Measurements from ENCODE around the gene PPP1R1B.
"Not testable (repeated sequence)": the region's sequence is repeated elsewhere in the genome, so short reads cannot be mapped to it uniquely, and the experiment has no call there.

Gene PPP1R1B

DNA sequence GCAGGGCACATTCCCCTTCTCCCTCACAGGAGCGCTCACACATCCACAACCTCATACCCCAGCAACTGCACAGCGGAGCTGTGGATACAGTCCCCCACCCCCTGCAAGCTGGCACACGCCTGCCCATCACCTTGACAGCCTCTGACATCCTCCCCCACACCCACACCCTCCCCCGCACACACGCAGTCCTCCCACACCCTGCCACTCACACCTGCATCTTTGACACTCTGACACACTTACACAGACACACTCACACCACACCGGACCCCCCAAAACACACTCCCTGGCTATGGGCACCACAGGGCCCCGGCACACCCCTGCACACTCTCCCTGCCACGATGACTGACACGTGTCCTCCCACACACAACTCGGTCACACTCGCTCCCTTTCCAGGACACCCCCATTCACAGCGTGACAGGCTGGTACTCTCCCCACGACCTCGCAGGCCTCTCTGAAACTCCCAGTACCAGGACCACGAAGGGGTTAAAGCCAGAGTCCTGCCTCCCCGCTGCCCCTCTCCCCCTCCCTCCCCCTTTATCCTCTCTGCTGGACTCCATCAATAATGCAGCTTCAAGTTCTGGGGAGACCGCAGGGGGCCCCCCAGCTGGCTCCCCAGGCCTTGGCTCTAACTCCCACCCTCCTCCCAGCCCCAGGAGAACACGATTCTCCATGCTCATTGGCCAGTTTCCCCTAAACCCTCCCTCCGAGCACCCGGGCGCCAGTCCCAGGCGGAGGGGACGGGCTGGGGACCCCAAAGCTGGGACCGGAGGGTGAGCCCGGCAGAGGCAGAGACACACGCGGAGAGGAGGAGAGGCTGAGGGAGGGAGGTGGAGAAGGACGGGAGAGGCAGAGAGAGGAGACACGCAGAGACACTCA, at the start of gene PPP1R1B:
TSS of gene PPP1R1B (plus strand) at position 782 of the 876 bp plus-strand sequence. CDS start 441 bp downstream, outside the sequence.
- no peaks in the 10 kb centered on the region for H3K9me3 ChIP-seq (ENCODE audit: control insufficient read depth, low read length)
- peaks cover 36% of the 10 kb centered on the region for H3K27me3 ChIP-seq (replicated peaks; ENCODE audit: control insufficient read depth, insufficient read depth, low read length)
- H3K9ac ChIP-seq (ENCODE audit: low read length) = peak within 1 kb of the TSS; percentile 39
- H3K36me3 ChIP-seq (ENCODE audit: control insufficient read depth, insufficient read depth, low read length, severe bottlenecking) = no peaks in the 10 kb centered on the region
- DNase-seq (ENCODE audit: low read depth) = peak; percentile 19
- H3K4me1 ChIP-seq (ENCODE audit: control insufficient read depth, insufficient read depth, low read length) = peaks cover 37% of the 10 kb centered on the region
- peak within 1 kb of the TSS; percentile 55 for H3K4me3 ChIP-seq (ENCODE audit: low read length)

DNA sequence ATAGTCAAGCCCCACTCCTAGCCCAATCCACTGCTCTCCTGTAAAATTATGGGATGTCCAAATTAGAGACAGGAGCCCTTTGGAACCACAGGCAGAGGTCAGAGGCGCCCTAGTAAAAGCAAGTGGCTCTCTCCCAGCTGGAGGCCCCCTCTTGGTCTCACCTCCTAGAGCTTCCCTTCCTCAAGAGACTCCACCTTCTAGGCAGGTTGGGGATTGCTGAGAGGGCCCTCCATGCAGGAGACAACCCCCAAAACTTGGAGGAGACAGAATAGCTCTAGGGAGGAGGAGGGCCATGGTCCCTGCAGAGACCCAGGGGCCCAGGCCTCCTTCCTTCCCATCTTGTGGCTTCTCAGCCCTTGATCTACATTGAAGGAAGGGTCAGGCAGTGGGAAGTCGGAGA, 48.5 kb upstream of the PPP1R1B start:
- Histone ChIP-seq H3K4me3 (ENCODE audit: low read length) (no peak overlapping the region), H3K4me1 (ENCODE audit: control insufficient read depth, insufficient read depth, low read length) (peaks cover 5% of the 10 kb centered on the region), H3K36me3 (ENCODE audit: control insufficient read depth, insufficient read depth, low read length, severe bottlenecking) (no peaks in the 10 kb centered on the region), H3K27me3 (replicated peaks; ENCODE audit: control insufficient read depth, insufficient read depth, low read length) (peaks cover 16% of the 10 kb centered on the region), H3K9me3 (ENCODE audit: control insufficient read depth, low read length) (no peaks in the 10 kb centered on the region), H3K9ac (ENCODE audit: low read length) (no peak overlapping the region)
- no peak for DNase-seq (ENCODE audit: low read depth)

DNA sequence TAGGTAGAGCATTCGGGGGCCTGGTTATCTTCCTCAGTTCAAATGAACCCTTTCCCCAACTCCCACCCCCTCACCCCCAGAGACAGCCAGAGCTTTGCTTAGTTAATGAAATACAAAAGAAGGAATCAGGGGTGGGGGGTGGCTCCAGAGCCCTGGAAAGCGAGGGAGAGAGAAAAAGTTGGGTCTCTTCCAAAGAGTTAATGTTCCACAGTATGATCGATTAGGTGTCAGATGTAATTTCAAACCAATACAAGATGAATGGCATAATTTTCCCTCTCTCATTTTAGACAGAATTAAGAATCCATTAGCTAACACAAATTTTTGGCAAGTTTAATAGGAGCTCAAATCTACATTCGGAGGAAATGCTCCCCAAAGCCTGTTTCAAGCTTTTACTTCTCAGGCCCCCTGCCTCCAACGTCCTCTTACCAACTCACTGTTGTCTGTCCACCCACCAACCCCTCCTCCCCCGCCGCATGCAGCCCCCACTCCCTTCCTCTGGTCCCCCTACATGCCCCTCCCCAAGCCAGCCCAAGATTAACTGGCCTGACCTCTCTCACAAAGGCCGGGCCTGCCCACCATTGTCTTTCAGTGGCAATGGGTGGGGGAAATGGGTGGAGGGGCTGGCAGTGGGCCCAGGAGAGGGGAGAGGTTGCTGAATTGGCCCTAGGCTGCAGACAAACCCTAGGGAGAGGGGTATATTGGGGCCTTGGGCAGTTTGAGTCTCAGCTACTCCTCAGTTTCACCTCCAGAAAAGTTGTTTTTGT, 47.3 kb upstream of the PPP1R1B start:
- H3K27me3 ChIP-seq (replicated peaks; ENCODE audit: control insufficient read depth, insufficient read depth, low read length) = peaks cover 20% of the 10 kb centered on the region
- H3K9ac ChIP-seq (ENCODE audit: low read length) = no peak overlapping the region
- no peaks in the 10 kb centered on the region for H3K9me3 ChIP-seq (ENCODE audit: control insufficient read depth, low read length)
- H3K4me3 ChIP-seq (ENCODE audit: low read length) = no peak overlapping the region
- H3K36me3 ChIP-seq (ENCODE audit: control insufficient read depth, insufficient read depth, low read length, severe bottlenecking) = no peaks in the 10 kb centered on the region
- DNase-seq (ENCODE audit: low read depth) = no peak
- no peaks in the 10 kb centered on the region for H3K4me1 ChIP-seq (ENCODE audit: control insufficient read depth, insufficient read depth, low read length)

DNA sequence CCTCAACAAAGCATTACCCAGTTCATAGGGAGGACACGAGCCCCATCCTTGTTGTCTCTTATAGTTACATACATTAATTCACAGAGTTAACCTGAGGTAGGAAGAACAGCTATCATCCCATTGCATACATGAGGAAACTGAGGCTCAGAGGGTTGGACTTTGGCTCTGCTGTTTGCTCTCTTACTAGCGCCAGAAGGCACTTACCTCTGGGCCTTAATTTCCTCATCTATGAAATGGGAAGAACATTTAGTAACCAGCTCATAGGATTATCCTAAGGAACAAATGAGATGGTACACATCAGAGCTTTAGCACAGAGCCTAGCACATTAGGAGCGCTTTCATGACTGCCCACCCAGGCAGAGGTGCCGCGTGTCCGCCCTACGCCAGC, 46.7 kb upstream of the PPP1R1B start:
- H3K36me3 ChIP-seq (ENCODE audit: control insufficient read depth, insufficient read depth, low read length, severe bottlenecking) = no peaks in the 10 kb centered on the region
- no peaks in the 10 kb centered on the region for H3K9me3 ChIP-seq (ENCODE audit: control insufficient read depth, low read length)
- no peak overlapping the region for H3K9ac ChIP-seq (ENCODE audit: low read length)
- H3K4me1 ChIP-seq (ENCODE audit: control insufficient read depth, insufficient read depth, low read length) = no peaks in the 10 kb centered on the region
- no peak for DNase-seq (ENCODE audit: low read depth)
- H3K4me3 ChIP-seq (ENCODE audit: low read length) = no peak overlapping the region
- H3K27me3 ChIP-seq (replicated peaks; ENCODE audit: control insufficient read depth, insufficient read depth, low read length) = peaks cover 20% of the 10 kb centered on the region

DNA sequence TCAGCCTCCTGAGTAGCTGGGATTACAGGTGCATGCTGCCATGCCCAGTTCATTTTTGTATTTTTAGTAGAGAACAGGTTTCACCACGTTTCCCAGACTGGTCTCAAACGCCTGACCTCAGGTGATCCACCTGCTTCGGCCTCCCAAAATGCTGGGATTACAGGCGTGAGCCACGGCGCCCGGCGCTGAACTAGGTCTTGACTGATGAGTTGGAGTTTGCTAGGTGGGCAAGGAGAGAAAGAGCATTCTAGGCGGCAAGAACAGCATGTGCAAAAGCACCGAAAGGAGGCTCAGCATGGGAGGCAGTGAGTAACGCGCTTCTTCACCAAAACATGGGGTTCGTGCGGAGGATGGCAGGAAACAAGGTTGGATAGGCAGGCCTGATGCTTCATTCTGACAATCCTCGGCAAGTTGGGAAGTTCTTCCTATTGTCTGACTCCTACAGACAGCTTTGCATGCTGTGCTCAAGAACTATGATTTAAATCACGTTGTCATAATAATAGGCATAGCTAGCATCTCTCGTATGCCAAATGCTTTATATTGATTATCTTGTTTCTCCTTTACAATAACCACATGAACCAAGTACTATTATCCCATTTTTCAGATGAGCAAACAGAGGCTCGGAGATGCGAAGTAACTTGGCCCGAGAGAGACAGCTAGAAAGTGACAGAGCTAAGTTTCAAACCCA, 45.5 kb upstream of the PPP1R1B start:
- Histone ChIP-seq H3K9ac (ENCODE audit: low read length) (no peak overlapping the region), H3K36me3 (ENCODE audit: control insufficient read depth, insufficient read depth, low read length, severe bottlenecking) (no peaks in the 10 kb centered on the region), H3K27me3 (replicated peaks; ENCODE audit: control insufficient read depth, insufficient read depth, low read length) (peaks cover 20% of the 10 kb centered on the region), H3K4me3 (ENCODE audit: low read length) (no peak overlapping the region), H3K9me3 (ENCODE audit: control insufficient read depth, low read length) (no peaks in the 10 kb centered on the region), H3K4me1 (ENCODE audit: control insufficient read depth, insufficient read depth, low read length) (no peaks in the 10 kb centered on the region)
- no peak for DNase-seq (ENCODE audit: low read depth)

DNA sequence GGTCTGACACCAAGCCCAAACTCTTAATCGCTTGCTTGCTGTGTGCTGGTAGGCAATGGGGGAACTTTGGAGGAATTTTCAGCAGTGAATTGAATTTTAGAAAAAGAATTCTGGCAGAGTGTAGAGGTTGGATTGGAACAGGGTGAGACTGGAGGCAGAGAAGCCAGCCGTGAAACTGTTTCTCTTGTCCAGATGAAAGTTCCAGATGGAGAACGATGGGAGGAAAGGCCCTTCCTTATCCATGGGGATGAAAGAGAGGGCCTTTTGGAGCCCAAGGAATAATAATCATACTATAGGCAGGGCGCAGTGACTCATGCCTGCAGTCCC, 45.0 kb upstream of the PPP1R1B start:
- Histone ChIP-seq H3K36me3 (ENCODE audit: control insufficient read depth, insufficient read depth, low read length, severe bottlenecking) (no peaks in the 10 kb centered on the region), H3K9me3 (ENCODE audit: control insufficient read depth, low read length) (no peaks in the 10 kb centered on the region), H3K27me3 (replicated peaks; ENCODE audit: control insufficient read depth, insufficient read depth, low read length) (peaks cover 20% of the 10 kb centered on the region), H3K4me1 (ENCODE audit: control insufficient read depth, insufficient read depth, low read length) (no peaks in the 10 kb centered on the region), H3K9ac (ENCODE audit: low read length) (no peak overlapping the region), H3K4me3 (ENCODE audit: low read length) (no peak overlapping the region)
- DNase-seq (ENCODE audit: low read depth) = no peak

DNA sequence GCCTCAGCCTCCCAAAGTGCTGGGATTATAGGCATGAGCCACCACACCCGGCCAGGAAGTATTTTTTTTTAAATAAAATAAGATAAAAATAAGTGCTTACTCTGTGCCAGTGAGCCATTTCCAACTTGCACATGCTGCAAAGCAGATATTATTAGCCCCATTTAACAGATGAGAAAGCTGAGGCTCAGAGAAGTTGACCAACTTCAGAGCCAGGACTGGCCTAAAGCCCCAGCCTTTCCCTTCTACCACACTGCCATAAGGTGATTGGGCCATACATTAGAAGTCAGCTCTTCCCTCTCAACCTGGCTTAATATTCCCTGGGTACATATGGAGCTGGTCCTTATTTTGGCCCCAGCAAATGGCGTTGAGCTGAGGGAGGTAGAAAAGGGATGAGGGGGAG, 44.1 kb upstream of the PPP1R1B start:
- Histone ChIP-seq H3K9me3 (ENCODE audit: control insufficient read depth, low read length) (no peaks in the 10 kb centered on the region), H3K4me1 (ENCODE audit: control insufficient read depth, insufficient read depth, low read length) (no peaks in the 10 kb centered on the region), H3K9ac (ENCODE audit: low read length) (no peak overlapping the region), H3K36me3 (ENCODE audit: control insufficient read depth, insufficient read depth, low read length, severe bottlenecking) (no peaks in the 10 kb centered on the region), H3K27me3 (replicated peaks; ENCODE audit: control insufficient read depth, insufficient read depth, low read length) (peaks cover 23% of the 10 kb centered on the region), H3K4me3 (ENCODE audit: low read length) (no peak overlapping the region)
- no peak for DNase-seq (ENCODE audit: low read depth)

DNA sequence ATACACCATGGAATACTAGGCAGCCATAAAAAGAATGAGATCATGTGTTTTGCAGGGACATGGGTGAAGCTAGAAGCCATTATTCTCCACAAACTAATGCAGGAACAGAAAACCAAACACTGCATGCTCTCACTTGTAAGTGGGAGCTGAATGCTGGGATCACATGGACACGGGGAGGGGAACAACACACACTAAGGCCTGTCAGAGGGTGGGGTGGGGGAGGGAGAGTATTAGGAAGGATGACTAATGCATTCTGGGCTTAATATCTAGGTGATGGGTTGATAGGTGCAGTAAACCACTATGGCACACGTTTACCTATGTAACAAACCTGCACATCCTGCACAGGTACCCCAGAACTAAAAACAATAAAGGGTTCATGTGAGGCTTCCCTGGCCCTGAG, 36.6 kb upstream of the PPP1R1B start:
- H3K9me3 ChIP-seq (ENCODE audit: control insufficient read depth, low read length); DNase-seq (ENCODE audit: low read depth); H3K9ac ChIP-seq (ENCODE audit: low read length); H3K4me1 ChIP-seq (ENCODE audit: control insufficient read depth, insufficient read depth, low read length); H3K4me3 ChIP-seq (ENCODE audit: low read length); H3K36me3 ChIP-seq (ENCODE audit: control insufficient read depth, insufficient read depth, low read length, severe bottlenecking): not testable (repeated sequence)
- H3K27me3 ChIP-seq (replicated peaks; ENCODE audit: control insufficient read depth, insufficient read depth, low read length) = peaks cover 52% of the 10 kb centered on the region

DNA sequence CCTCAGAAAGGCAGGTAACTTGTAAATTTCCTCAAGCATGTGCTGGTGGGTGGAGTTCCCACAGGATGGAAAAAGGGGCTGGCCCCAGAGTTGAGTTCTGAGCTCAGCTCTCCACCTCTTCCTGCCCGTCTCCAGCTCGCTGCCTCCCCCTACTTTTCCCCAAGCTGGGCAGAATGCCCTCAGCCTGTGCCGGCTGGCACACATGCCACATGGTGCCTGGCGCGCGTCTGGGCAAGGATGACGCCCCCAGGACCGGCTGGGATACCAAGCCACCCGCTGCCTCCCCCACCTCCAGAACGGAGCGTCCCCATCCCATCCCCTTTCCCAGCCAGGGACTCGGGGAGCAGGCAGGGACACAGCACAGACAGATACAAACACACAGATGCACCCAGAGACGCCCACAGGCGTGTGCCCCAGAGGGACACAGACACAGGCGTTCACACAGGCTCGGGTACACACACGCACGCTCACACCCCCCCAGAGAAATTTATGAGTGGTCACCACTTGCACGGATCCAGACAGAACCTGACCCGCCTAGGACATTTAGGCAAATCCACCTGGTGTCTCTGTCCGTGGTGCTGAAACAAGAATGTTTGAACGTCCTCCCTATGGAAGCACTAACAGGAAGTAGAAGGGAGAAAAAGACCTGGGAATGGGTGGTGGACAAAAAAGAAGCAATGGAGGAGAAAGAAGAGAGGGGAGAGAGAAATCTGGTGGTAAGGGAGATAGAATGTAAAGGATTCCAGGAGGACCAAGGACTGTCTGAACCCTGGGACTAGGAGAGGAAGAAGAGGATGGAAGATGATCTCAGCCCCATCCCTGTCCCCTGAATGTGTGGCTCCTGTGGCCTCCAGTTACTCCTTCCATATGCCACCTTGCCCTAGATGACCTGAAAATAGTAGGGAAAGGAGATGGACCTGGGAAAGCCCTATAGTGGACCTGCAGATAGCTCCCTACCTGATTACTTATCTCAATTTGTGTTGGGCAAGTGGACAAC, 34.5 kb upstream of the PPP1R1B start:
- Histone ChIP-seq H3K9ac (ENCODE audit: low read length) (no peak overlapping the region), H3K4me1 (ENCODE audit: control insufficient read depth, insufficient read depth, low read length) (no peaks in the 10 kb centered on the region), H3K36me3 (ENCODE audit: control insufficient read depth, insufficient read depth, low read length, severe bottlenecking) (no peaks in the 10 kb centered on the region), H3K9me3 (ENCODE audit: control insufficient read depth, low read length) (no peaks in the 10 kb centered on the region), H3K27me3 (replicated peaks; ENCODE audit: control insufficient read depth, insufficient read depth, low read length) (peaks cover 70% of the 10 kb centered on the region), H3K4me3 (ENCODE audit: low read length) (no peak overlapping the region)
- DNase-seq (ENCODE audit: low read depth) = peak; percentile 62

DNA sequence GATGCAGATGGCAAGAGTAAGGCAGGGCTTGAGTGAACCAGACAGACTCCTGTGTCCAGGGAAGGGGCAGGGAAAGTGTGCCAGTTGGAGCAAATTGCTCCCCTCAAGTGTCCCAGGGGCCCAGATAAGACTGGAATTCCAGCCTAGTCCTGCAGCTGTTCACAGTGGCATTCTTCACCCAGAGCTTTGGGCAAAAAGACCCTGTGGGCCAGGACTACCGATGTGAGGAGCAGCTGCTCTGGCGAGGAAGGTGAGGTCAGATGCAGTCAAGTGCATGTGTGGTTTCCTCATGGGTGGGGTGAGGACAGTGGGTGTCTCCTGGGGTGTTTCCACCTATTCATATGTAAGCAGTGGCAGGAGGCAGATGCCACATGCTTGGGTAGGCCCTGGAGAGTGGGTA, 33.4 kb upstream of the PPP1R1B start:
- peaks cover 72% of the 10 kb centered on the region for H3K27me3 ChIP-seq (replicated peaks; ENCODE audit: control insufficient read depth, insufficient read depth, low read length)
- H3K36me3 ChIP-seq (ENCODE audit: control insufficient read depth, insufficient read depth, low read length, severe bottlenecking) = no peaks in the 10 kb centered on the region
- no peak for DNase-seq (ENCODE audit: low read depth)
- H3K4me3 ChIP-seq (ENCODE audit: low read length) = no peak overlapping the region
- H3K9me3 ChIP-seq (ENCODE audit: control insufficient read depth, low read length) = no peaks in the 10 kb centered on the region
- H3K4me1 ChIP-seq (ENCODE audit: control insufficient read depth, insufficient read depth, low read length) = no peaks in the 10 kb centered on the region
- H3K9ac ChIP-seq (ENCODE audit: low read length) = no peak overlapping the region

Measured in adipocyte (in vitro differentiated cells).